Measurements from ENCODE around the gene ARID4B. TPM values are rescaled to one million over a fixed set of nuclear protein-coding genes. Genes with fewer than 3 reads are reported as not detected.

The ARID4B gene
- 34.2 and 35.9 TPM in 2 replicates for total RNA-seq (2022)
- Bru-seq, nascent RNA = percentile 89 among the genes with signal in this experiment
- BruChase-seq, experiment 1, labeled RNA remaining after a 2-hour chase = percentile 81 among the genes with signal in this experiment
- percentile 73 among the genes with signal in this experiment for BruChase-seq, experiment 2, labeled RNA remaining after a 6-hour chase
- long read RNA-seq, full-length matches to known transcripts = 12 of 43 reads
- long read RNA-seq, partial matches to known transcripts = 17 of 43 reads
- long read RNA-seq, other reads (novel, unspliced or antisense) = 14 of 43 reads

- no peak for TF ChIP-seq CTCF (IDR thresholded peaks at IDR 0.05; ENCODE audit: insufficient read depth in 1 of 2, low read depth in 1 of 2, low read length in 1 of 2, severe bottlenecking in 1 of 2, unreplicated experiment in 1 of 2)
Measured at GRCh38 chr1:235327559-235328270, at the start of gene ARID4B. Gene ARID4B (minus strand): TSS chr1:235328179. CDS start chr1:235326919, 1,260 bp downstream.

GRCh38 chr1:235375919-235376605 is 48.1 kb upstream of the ARID4B start:
- H3K36me3 Mint-ChIP-seq (ENCODE audit: insufficient read depth, unreplicated experiment) = peaks cover 44% of the 10 kb centered on the region
- no TSS peak for BruUV-seq (replicated peaks)
- TF ChIP-seq CTCF (IDR thresholded peaks at IDR 0.05; ENCODE audit: insufficient read depth in 1 of 2, low read depth in 1 of 2, low read length in 1 of 2, severe bottlenecking in 1 of 2, unreplicated experiment in 1 of 2) = no peak
- POLR2A ChIA-PET = no interaction called here
- H3K27me3 ChIP-seq (replicated peaks; ENCODE audit: control insufficient read depth, insufficient read depth, low read length) = no peaks in the 10 kb centered on the region
- no peaks in the 10 kb centered on the region for H3K4me1 Mint-ChIP-seq (ENCODE audit: low read depth, unreplicated experiment)
- no peak overlapping the region for H3K4me3 Mint-ChIP-seq (ENCODE audit: unreplicated experiment)
- intact Hi-C loops (cut with micrococcal nuclease; ENCODE audit: unreplicated experiment) = no loop called here
- H3K27me3 Mint-ChIP-seq (ENCODE audit: insufficient read depth, unreplicated experiment) = no peaks in the 10 kb centered on the region
- CTCF ChIA-PET = no interaction called here
- H3K27ac Mint-ChIP-seq (ENCODE audit: unreplicated experiment) = no peak overlapping the region
- no peaks in the 10 kb centered on the region; the same call in 1 of the 2 replicates for H3K9me3 ChIP-seq
- H3K36me3 ChIP-seq (ENCODE audit: control insufficient read depth, insufficient read depth, low read length) = no peaks in the 10 kb centered on the region
- no peak overlapping the region for H3K4me3 ChIP-seq (ENCODE audit: low read depth, low read length)
- H3K4me1 ChIP-seq = no peaks in the 10 kb centered on the region
- no peak for DNase-seq
- no peaks in the 10 kb centered on the region for H3K9me3 Mint-ChIP-seq (ENCODE audit: unreplicated experiment)

More at GRCh38 chr1:235327559-235328270, at the start of gene ARID4B:
- H3K4me3 Mint-ChIP-seq (ENCODE audit: unreplicated experiment) = no peak within 1 kb of the TSS
- intact Hi-C loops (cut with micrococcal nuclease; ENCODE audit: unreplicated experiment) = loop anchor here (1.0 to 2.0 kb wide), 7 partner anchors 31 to 199 kb away; partner anchors contain the start of genes B3GALNT2, RBM34, TBCE and TOMM20
- POLR2A ChIA-PET = interaction anchor here (0.6 to 1.9 kb wide), 8 partner anchors 32 to 383 kb away, joined by 3 to 14 read pairs (median 6); partner anchors contain the start of gene TBCE
- no peaks in the 10 kb centered on the region for H3K27me3 Mint-ChIP-seq (ENCODE audit: insufficient read depth, unreplicated experiment)
- no peaks in the 10 kb centered on the region for H3K9me3 Mint-ChIP-seq (ENCODE audit: unreplicated experiment)
- H3K4me1 Mint-ChIP-seq (ENCODE audit: low read depth, unreplicated experiment) = peaks cover 24% of the 10 kb centered on the region
- no peak for DNase-seq
- H3K27ac Mint-ChIP-seq (ENCODE audit: unreplicated experiment) = no peak within 1 kb of the TSS
- TSS peak; percentile 4 for BruUV-seq (replicated peaks)
- CTCF ChIA-PET = interaction anchor here (0.6 to 1.8 kb wide), 7 partner anchors 40 to 518 kb away, joined by 3 to 10 read pairs (median 3); partner anchors contain the start of gene TBCE
- Histone ChIP-seq H3K4me1 (peaks cover 17% of the 10 kb centered on the region), H3K36me3 (ENCODE audit: control insufficient read depth, insufficient read depth, low read length) (no peaks in the 10 kb centered on the region), H3K4me3 (ENCODE audit: low read depth, low read length) (peak within 1 kb of the TSS; percentile 95), H3K27me3 (replicated peaks; ENCODE audit: control insufficient read depth, insufficient read depth, low read length) (no peaks in the 10 kb centered on the region), H3K9me3 (no peaks in the 10 kb centered on the region)
- H3K36me3 Mint-ChIP-seq (ENCODE audit: insufficient read depth, unreplicated experiment) = peaks cover 23% of the 10 kb centered on the region

- DNase-seq = no peak
- ChIA-PET POLR2A (no interaction called here), CTCF (no interaction called here)
- H3K27me3 Mint-ChIP-seq (ENCODE audit: insufficient read depth, unreplicated experiment) = no peaks in the 10 kb centered on the region
- no peak for TF ChIP-seq CTCF (IDR thresholded peaks at IDR 0.05; ENCODE audit: insufficient read depth in 1 of 2, low read depth in 1 of 2, low read length in 1 of 2, severe bottlenecking in 1 of 2, unreplicated experiment in 1 of 2)
- Histone ChIP-seq H3K9me3 (no peaks in the 10 kb centered on the region), H3K4me3 (ENCODE audit: low read depth, low read length) (no peak overlapping the region), H3K27me3 (replicated peaks; ENCODE audit: control insufficient read depth, insufficient read depth, low read length) (no peaks in the 10 kb centered on the region), H3K4me1 (peaks cover 12% of the 10 kb centered on the region; the same call in 1 of the 2 replicates), H3K36me3 (ENCODE audit: control insufficient read depth, insufficient read depth, low read length) (no peaks in the 10 kb centered on the region)
- H3K9me3 Mint-ChIP-seq (ENCODE audit: unreplicated experiment) = no peaks in the 10 kb centered on the region
- peaks cover 41% of the 10 kb centered on the region for H3K36me3 Mint-ChIP-seq (ENCODE audit: insufficient read depth, unreplicated experiment)
- peak overlapping the region; percentile 10 for H3K27ac Mint-ChIP-seq (ENCODE audit: unreplicated experiment)
- intact Hi-C loops (cut with micrococcal nuclease; ENCODE audit: unreplicated experiment) = no loop called here
- H3K4me3 Mint-ChIP-seq (ENCODE audit: unreplicated experiment) = peak overlapping the region; percentile 60
- BruUV-seq (replicated peaks) = no TSS peak
- peaks cover 22% of the 10 kb centered on the region for H3K4me1 Mint-ChIP-seq (ENCODE audit: low read depth, unreplicated experiment)
Measured at GRCh38 chr1:235369802-235370201, 41.8 kb upstream of the ARID4B start.
